ENCODE data around the gene LENEP. TPM values are rescaled to one million over a fixed set of nuclear protein-coding genes. Genes with fewer than 3 reads are reported as not detected.

LENEP gene
- total RNA-seq, 4 donors from 2014 or later, result not detected

GRCh38 chr1:154961207-154962155 is 31.9 kb upstream of the LENEP start, which contains the start of gene PYGO2:
PYGO2 (minus strand) TSS chr1:154961782; CDS start chr1:154961576, 206 bp downstream.
- DNase-seq, result peak; percentile 87
- H3K4me3 ChIP-seq, result peak within 1 kb of the TSS; percentile 62 to 95 (median 78)
- peaks cover 0 to 22% (median 10%) of the 10 kb centered on the region in 4 donors for H3K36me3 ChIP-seq
- WGBS, 2 donors (ENCODE audit: low coverage in 1 of 2), result 0% methylated on average over 20 of the region's 93 CpGs; no CpG with 5 or more reads in 1 of the 2 donors
- H3K4me1 ChIP-seq, result peaks cover 9 to 42% (median 31%) of the 10 kb centered on the region in 4 donors
- no peaks in the 10 kb centered on the region for H3K27me3 ChIP-seq
- TF ChIP-seq EP300 (IDR thresholded peaks at IDR 0.05; ENCODE audit: low read depth) (no peak), CTCF (IDR thresholded peaks at IDR 0.05) (peak in 4 of 5 experiments; percentile 35 to 83 (median 64)), POLR2A (IDR thresholded peaks at IDR 0.05) (peak; percentile 89), POLR2AphosphoS5 (IDR thresholded peaks at IDR 0.05) (peak; percentile 85 to 92 (median 91))
- H3K27ac ChIP-seq, result peak within 1 kb of the TSS; percentile 95 to 99 (median 96)
- intact Hi-C loops (cut with DNase I; ENCODE audit: low total_unique reads), result no loop called here
- in situ Hi-C loops (cut with MboI; ENCODE audit: low pct_ligation_motif_present in 1 of 4, low pct_unique_long_range_greater_than_20kb in 1 of 4, low sequenced_read_pairs in 3 of 4), result loop anchor here in 3 of 4 donors (25.0 kb wide), 1 partner anchor 101 kb away; the partner anchor contains the start of genes ADAM15 (in 3 of the 3) and EFNA4 (in 3 of the 3)
- no peaks in the 10 kb centered on the region for H3K9me3 ChIP-seq

- in situ Hi-C loops (cut with MboI; ENCODE audit: low pct_ligation_motif_present in 1 of 4, low pct_unique_long_range_greater_than_20kb in 1 of 4, low sequenced_read_pairs in 3 of 4), result loop anchor here in 3 of 4 donors (25.0 kb wide), 1 partner anchor 100 kb away; the partner anchor contains the start of genes ADAM15 (in 3 of the 3) and EFNA4 (in 3 of the 3)
- peaks cover 0 to 28% (median 11%) of the 10 kb centered on the region in 4 donors for H3K36me3 ChIP-seq
Measured at GRCh38 chr1:154962156-154962749, 31.1 kb upstream of the LENEP start.

GRCh38 chr1:154962795-154963330 is 30.5 kb upstream of the LENEP start:
- in situ Hi-C loops (cut with MboI; ENCODE audit: low pct_ligation_motif_present in 1 of 4, low pct_unique_long_range_greater_than_20kb in 1 of 4, low sequenced_read_pairs in 3 of 4) (loop anchor here in 3 of 4 donors (25.0 kb wide), 1 partner anchor 99 kb away; the partner anchor contains the start of genes ADAM15 (in 3 of the 3) and EFNA4 (in 3 of the 3)), intact Hi-C loops (cut with DNase I; ENCODE audit: low total_unique reads) (no loop called here)
- WGBS, 2 donors (ENCODE audit: low coverage in 1 of 2), result 67% methylated on average over 6 of the region's 6 CpGs; no CpG with 5 or more reads in 1 of the 2 donors
- Histone ChIP-seq H3K27me3 (no peaks in the 10 kb centered on the region), H3K9me3 (no peaks in the 10 kb centered on the region), H3K27ac (peak overlapping the region; percentile 95 to 99 (median 96)), H3K4me3 (peak overlapping the region in 1 of 4 donors; percentile 92), H3K4me1 (peaks cover 0 to 30% (median 22%) of the 10 kb centered on the region in 4 donors), H3K36me3 (peaks cover 0 to 32% (median 14%) of the 10 kb centered on the region in 4 donors)
- no peak for DNase-seq
- TF ChIP-seq EP300 (IDR thresholded peaks at IDR 0.05; ENCODE audit: low read depth) (no peak), POLR2AphosphoS5 (IDR thresholded peaks at IDR 0.05) (no peak), POLR2A (IDR thresholded peaks at IDR 0.05) (no peak)

More at GRCh38 chr1:154962156-154962749, 31.1 kb upstream of the LENEP start:
- WGBS, 2 donors (ENCODE audit: low coverage in 1 of 2), result 2 to 3% methylated on average over 8 to 22 of the region's 25 CpGs
- Histone ChIP-seq H3K27ac (peak overlapping the region; percentile 95 to 99 (median 96)), H3K9me3 (no peaks in the 10 kb centered on the region), H3K4me1 (peaks cover 1 to 34% (median 24%) of the 10 kb centered on the region in 4 donors), H3K4me3 (peak overlapping the region; percentile 62 to 95 (median 78)), H3K27me3 (no peaks in the 10 kb centered on the region)
- intact Hi-C loops (cut with DNase I; ENCODE audit: low total_unique reads), result no loop called here
- peak; percentile 49 for DNase-seq
- TF ChIP-seq CTCF (IDR thresholded peaks at IDR 0.05), result no peak
- TF ChIP-seq POLR2AphosphoS5 (IDR thresholded peaks at IDR 0.05), result no peak
- no peak for TF ChIP-seq EP300 (IDR thresholded peaks at IDR 0.05; ENCODE audit: low read depth)
- TF ChIP-seq POLR2A (IDR thresholded peaks at IDR 0.05), result no peak

- intact Hi-C loops (cut with DNase I; ENCODE audit: low total_unique reads), result no loop called here
- no peak overlapping the region for H3K4me3 ChIP-seq
- H3K27ac ChIP-seq, result no peak overlapping the region
- in situ Hi-C loops (cut with MboI; ENCODE audit: low pct_ligation_motif_present in 1 of 4, low pct_unique_long_range_greater_than_20kb in 1 of 4, low sequenced_read_pairs in 3 of 4), result loop anchor here in 3 of 4 donors (25.0 kb wide), 1 partner anchor 99 kb away; the partner anchor contains the start of genes ADAM15 (in 3 of the 3) and EFNA4 (in 3 of the 3)
- H3K4me1 ChIP-seq, result peaks cover 0 to 32% (median 22%) of the 10 kb centered on the region in 4 donors
- H3K36me3 ChIP-seq, result peaks cover 0 to 32% (median 15%) of the 10 kb centered on the region in 4 donors
- TF ChIP-seq EP300 (IDR thresholded peaks at IDR 0.05; ENCODE audit: low read depth) (no peak), POLR2AphosphoS5 (IDR thresholded peaks at IDR 0.05) (no peak), POLR2A (IDR thresholded peaks at IDR 0.05) (no peak), CTCF (IDR thresholded peaks at IDR 0.05) (no peak)
- 63 to 79% methylated on average over 2 to 8 of the region's 8 CpGs for WGBS, 2 donors (ENCODE audit: low coverage in 1 of 2)
- H3K27me3 ChIP-seq, result no peaks in the 10 kb centered on the region
- DNase-seq, result no peak
- no peaks in the 10 kb centered on the region for H3K9me3 ChIP-seq
Measured at GRCh38 chr1:154963643-154964042, 29.7 kb upstream of the LENEP start.

Data from transverse colon (tissue), 4 donors.